Melanocyte of skin (primary cell): ENCODE data around the gene TRIM49D2. TPM values are rescaled to one million over a fixed set of nuclear protein-coding genes. Genes with fewer than 3 reads are reported as not detected.

Source experiments
- small RNA-seq, 2 donors: library from RNA; depleted of rRNA; stranded (forward); fragments of <200 nt; gene quantifications; one replicate each; pipeline ENCODE3, GENCODE V24; 2012
- total RNA-seq, 2 donors: library from RNA; depleted of rRNA; stranded (reverse); fragments of >200 nt; gene quantifications; 2 replicates each; pipeline ENCODE4 v1.2.3, GENCODE V29; 2012

TRIM49D2 gene, protein sequence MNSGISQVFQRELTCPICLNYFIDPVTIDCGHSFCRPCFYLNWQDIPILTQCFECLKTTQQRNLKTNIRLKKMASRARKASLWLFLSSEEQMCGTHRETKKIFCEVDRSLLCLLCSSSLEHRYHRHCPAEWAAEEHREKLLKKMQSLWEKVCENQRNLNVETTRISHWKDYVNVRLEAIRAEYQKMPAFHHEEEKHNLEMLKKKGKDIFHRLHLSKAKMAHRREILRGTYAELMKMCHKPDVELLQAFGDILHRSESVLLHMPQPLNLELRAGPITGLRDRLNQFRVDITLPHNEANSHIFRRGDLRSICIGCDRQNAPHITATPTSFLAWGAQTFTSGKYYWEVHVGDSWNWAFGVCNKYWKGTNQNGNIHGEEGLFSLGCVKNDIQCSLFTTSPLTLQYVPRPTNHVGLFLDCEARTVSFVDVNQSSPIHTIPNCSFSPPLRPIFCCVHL
- total RNA-seq: not detected

DNA sequence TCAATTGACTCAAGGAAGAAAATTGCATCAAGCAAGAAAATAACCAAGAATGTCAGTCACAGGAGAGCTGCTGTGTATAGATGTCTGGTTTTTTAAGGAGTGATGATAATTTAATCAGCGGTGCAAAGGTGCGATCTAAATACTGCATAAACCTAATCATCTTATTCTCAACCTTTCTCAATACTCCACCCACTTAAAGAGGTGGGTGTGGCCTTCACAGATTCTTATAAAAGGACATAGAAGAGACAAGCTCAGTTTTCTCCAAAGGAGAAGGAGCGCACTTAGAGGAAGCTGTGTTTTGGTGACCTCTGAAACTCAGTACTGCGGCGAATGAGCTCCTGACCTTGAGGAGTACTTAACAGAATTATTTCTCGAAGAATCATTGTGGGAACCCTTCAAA, at the start of gene TRIM49D2:
TRIM49D2 (plus strand) TSS at position 301 of the 400 bp plus-strand sequence. CDS start 2,698 bp downstream, outside the sequence.

DNA sequence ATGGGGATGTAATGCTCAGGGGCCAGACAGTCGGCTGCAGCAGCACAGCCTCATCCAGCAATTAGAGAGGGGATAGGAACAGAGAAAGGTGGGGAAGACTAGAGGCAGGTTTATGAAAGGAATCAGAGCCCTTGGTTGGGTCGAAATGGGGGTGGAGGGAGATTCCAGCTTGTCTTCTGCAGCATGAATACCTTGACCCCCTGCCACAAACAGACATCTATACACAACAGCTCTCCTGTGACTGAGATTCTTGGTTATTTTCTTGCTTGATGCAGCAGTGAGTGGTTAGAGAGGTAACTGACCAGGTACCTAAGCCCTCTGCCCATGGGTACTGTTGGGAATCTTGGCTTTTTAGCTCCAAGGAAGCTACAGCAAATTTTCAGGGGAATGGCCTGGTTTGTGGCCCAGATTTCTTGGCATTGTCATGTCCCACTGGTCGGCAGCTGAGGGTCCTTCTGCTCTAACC, 1.6 kb upstream of the TRIM49D2 start, which contains the start of gene TRIM49D1:
TRIM49D1 (minus strand) TSS at position 51 of the 466 bp plus-strand sequence. CDS start 4,535 bp downstream, outside the sequence.

DNA sequence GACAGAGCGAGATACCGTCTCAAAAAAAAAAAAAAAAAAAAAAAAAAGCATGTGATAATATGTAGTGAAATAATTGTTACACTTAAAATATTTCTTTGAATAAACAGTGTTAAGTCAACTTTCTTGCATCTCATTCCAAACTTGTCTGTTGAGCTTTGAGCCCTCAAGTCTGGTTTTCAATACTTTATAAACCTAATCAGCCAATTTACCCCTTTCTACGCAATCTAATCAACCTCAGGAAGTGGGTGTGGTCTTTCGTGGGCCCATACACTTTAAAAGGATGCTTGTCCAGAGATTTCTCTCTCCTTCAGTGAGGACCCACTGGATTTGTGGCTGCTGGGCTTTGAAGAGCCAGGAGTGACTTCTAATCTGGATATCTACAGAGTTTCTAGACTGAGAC, 41.9 kb downstream of the TRIM49D2 start, which contains the start of gene TRIM64:
TRIM64 (plus strand) TSS at position 301 of the 400 bp plus-strand sequence. CDS start 2,467 bp downstream, outside the sequence.

Small RNA genes lying within 50 kb of the gene (small RNA-seq; reads per million reads assigned to genes)
- 0 reads per million in 2 donors for gene AP004607.1

Other genes starting within 250 kb of the TRIM49D2 start
- gene TRIM77, start 213.8 kb upstream of the TRIM49D2 start, total RNA-seq: not detected
- gene TRIM49, start 115.5 kb upstream of the TRIM49D2 start, total RNA-seq: not detected
- gene TRIM64B, start 45.6 kb upstream of the TRIM49D2 start, total RNA-seq: not detected
- gene TRIM49D1, start 1.8 kb upstream of the TRIM49D2 start, total RNA-seq: not detected
- not detected for gene TRIM64, start 42.0 kb downstream of the TRIM49D2 start, total RNA-seq
- gene TRIM49C, start 107.0 kb downstream of the TRIM49D2 start, total RNA-seq: not detected
- gene UBTFL1, start 161.9 kb downstream of the TRIM49D2 start, total RNA-seq: not detected
- 1 to 10 TPM in 1 of 2 donors, under 1 TPM in 1; 0.67 to 2.4 TPM for gene NAALAD2, start 210.6 kb downstream of the TRIM49D2 start, total RNA-seq